Measurements from ENCODE around the gene R3HDM1. TPM values are rescaled to one million over a fixed set of nuclear protein-coding genes. Genes with fewer than 3 reads are reported as not detected.
A peak's percentile ranks its signal among the peaks of the same experiment; 100 is the strongest.

Gene R3HDM1
- total RNA-seq, 1 donor = 12.3 TPM

DNA sequence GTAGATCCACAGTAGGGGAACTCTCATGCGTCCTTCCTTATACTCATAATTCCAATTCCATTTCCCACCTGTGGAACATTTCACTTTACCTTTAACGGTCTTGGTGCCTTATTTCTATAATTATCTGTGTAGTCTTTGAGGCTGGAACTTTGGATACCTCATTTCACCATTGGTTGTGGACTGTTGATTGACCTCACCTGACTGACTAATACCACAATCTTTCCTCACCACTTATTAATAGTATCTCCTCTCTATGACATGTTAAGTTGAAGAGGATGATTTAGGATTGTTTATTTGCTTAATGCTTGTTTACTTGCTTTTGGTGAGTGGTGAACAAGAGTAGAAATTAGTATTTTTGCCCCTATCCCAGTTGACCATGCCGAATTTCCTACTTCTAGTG is 50.0 kb downstream of the R3HDM1 start:
- no peak overlapping the region for H3K4me2 ChIP-seq (ENCODE audit: insufficient read depth, low read length)
- H3K4me3 ChIP-seq (ENCODE audit: insufficient read depth, low read length) = no peak overlapping the region
- H3K27me3 ChIP-seq (ENCODE audit: insufficient read depth, low read length) = no peaks in the 10 kb centered on the region
- H3K9me3 ChIP-seq (ENCODE audit: low read depth, low read length) = no peaks in the 10 kb centered on the region
- no peak overlapping the region for H2AFZ ChIP-seq (ENCODE audit: low read length)
- DNase-seq (ENCODE audit: insufficient read length, low spot score, missing footprints) = no peak
- no peak overlapping the region for H3K27ac ChIP-seq (ENCODE audit: low read depth, low read length)
- TF ChIP-seq, protein P1, sequence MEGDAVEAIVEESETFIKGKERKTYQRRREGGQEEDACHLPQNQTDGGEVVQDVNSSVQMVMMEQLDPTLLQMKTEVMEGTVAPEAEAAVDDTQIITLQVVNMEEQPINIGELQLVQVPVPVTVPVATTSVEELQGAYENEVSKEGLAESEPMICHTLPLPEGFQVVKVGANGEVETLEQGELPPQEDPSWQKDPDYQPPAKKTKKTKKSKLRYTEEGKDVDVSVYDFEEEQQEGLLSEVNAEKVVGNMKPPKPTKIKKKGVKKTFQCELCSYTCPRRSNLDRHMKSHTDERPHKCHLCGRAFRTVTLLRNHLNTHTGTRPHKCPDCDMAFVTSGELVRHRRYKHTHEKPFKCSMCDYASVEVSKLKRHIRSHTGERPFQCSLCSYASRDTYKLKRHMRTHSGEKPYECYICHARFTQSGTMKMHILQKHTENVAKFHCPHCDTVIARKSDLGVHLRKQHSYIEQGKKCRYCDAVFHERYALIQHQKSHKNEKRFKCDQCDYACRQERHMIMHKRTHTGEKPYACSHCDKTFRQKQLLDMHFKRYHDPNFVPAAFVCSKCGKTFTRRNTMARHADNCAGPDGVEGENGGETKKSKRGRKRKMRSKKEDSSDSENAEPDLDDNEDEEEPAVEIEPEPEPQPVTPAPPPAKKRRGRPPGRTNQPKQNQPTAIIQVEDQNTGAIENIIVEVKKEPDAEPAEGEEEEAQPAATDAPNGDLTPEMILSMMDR (IDR thresholded peaks at IDR 0.05; ENCODE audit: extremely low read depth, low read depth, low read length) = no peak
- no peaks in the 10 kb centered on the region for H3K36me3 ChIP-seq (ENCODE audit: insufficient read depth, low read length)
- no peaks in the 10 kb centered on the region for H3K4me1 ChIP-seq (ENCODE audit: insufficient read depth, low read length)
- H4K20me1 ChIP-seq (ENCODE audit: insufficient read depth, low read length) = peaks cover 3% of the 10 kb centered on the region
- H3K79me2 ChIP-seq (ENCODE audit: insufficient read depth, low read length) = no peaks in the 10 kb centered on the region

DNA sequence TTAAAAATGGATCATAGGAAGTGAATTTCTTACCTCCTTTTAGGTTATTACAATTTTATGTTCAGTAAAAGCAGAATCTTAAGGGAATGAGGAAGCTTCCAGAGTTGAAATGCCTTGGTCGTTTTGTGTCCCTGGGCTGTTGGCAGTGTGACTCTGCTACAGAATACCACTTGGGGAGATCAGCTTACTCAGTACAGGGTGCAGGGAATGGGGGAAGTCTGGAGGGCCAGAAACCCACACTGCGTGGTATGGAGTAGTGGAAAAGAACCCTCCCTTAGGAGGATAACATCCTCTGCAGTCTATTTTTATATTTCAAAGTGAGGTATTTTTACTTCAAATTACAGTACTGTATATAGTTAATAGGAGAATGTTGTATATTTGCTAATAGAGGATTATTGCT is 51.1 kb downstream of the R3HDM1 start:
- Histone ChIP-seq H2AFZ (ENCODE audit: low read length) (no peak overlapping the region), H3K27ac (ENCODE audit: low read depth, low read length) (no peak overlapping the region), H3K36me3 (ENCODE audit: insufficient read depth, low read length) (no peaks in the 10 kb centered on the region), H3K9me3 (ENCODE audit: low read depth, low read length) (no peaks in the 10 kb centered on the region), H3K4me2 (ENCODE audit: insufficient read depth, low read length) (no peak overlapping the region), H4K20me1 (ENCODE audit: insufficient read depth, low read length) (peaks cover 4% of the 10 kb centered on the region), H3K4me1 (ENCODE audit: insufficient read depth, low read length) (no peaks in the 10 kb centered on the region), H3K27me3 (ENCODE audit: insufficient read depth, low read length) (no peaks in the 10 kb centered on the region), H3K4me3 (ENCODE audit: insufficient read depth, low read length) (no peak overlapping the region), H3K79me2 (ENCODE audit: insufficient read depth, low read length) (no peaks in the 10 kb centered on the region)
- TF ChIP-seq, protein P1 (IDR thresholded peaks at IDR 0.05; ENCODE audit: extremely low read depth, low read depth, low read length) = no peak
- no peak for DNase-seq (ENCODE audit: insufficient read length, low spot score, missing footprints)

DNA sequence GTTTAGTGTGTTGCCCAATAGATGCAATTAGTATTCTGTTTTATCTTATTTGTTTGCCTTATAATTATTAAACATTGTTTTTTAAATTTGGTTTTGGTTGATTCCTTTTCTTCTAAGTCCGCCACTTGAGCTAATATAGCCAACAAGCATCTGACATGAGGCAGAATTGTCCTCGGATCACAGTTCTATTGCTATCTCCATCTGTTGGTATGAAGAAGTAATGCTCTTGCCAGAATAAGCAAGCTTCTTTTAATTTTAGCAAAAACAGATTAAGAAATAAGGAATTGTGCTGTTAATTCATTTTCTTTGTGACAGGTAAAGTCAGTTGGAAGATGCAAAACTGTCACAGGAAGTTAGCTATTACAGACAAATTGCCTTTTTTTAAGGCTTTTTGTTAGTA is 54.3 kb downstream of the R3HDM1 start:
- no peak overlapping the region for H3K27ac ChIP-seq (ENCODE audit: low read depth, low read length)
- no peaks in the 10 kb centered on the region for H3K27me3 ChIP-seq (ENCODE audit: insufficient read depth, low read length)
- H3K36me3 ChIP-seq (ENCODE audit: insufficient read depth, low read length) = no peaks in the 10 kb centered on the region
- H2AFZ ChIP-seq (ENCODE audit: low read length) = no peak overlapping the region
- H3K79me2 ChIP-seq (ENCODE audit: insufficient read depth, low read length) = no peaks in the 10 kb centered on the region
- H3K4me3 ChIP-seq (ENCODE audit: insufficient read depth, low read length) = no peak overlapping the region
- H4K20me1 ChIP-seq (ENCODE audit: insufficient read depth, low read length) = peaks cover 4% of the 10 kb centered on the region
- peak; percentile 34 for DNase-seq (ENCODE audit: insufficient read length, low spot score, missing footprints)
- H3K9me3 ChIP-seq (ENCODE audit: low read depth, low read length) = no peaks in the 10 kb centered on the region
- H3K4me2 ChIP-seq (ENCODE audit: insufficient read depth, low read length) = no peak overlapping the region
- H3K4me1 ChIP-seq (ENCODE audit: insufficient read depth, low read length) = no peaks in the 10 kb centered on the region
- TF ChIP-seq, protein P1 (IDR thresholded peaks at IDR 0.05; ENCODE audit: extremely low read depth, low read depth, low read length) = peak; percentile 32

DNA sequence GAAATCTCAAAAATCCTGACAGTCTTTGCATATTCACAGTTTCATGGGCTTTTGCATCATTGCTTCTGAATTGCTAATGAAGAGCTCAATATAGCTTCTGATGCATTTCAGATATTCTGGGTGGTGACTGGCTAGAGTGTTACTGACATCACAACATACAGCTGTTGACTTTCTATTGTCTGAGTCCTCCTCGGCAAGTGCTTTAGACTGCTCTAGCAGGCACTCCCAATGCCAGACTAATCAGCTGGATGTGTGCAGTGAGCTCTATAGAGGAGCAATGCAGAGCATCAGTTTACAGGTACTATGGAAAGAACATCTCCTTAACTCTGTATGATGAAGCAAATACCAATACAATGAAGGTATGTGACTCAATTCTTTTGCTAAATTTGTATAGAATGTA is 54.9 kb downstream of the R3HDM1 start:
- no peaks in the 10 kb centered on the region for H3K36me3 ChIP-seq (ENCODE audit: insufficient read depth, low read length)
- no peak for DNase-seq (ENCODE audit: insufficient read length, low spot score, missing footprints)
- no peak overlapping the region for H3K4me2 ChIP-seq (ENCODE audit: insufficient read depth, low read length)

More for the DNA sequence above, 54.9 kb downstream of the R3HDM1 start:
- H3K27me3 ChIP-seq (ENCODE audit: insufficient read depth, low read length) = no peaks in the 10 kb centered on the region
- no peaks in the 10 kb centered on the region for H3K79me2 ChIP-seq (ENCODE audit: insufficient read depth, low read length)
- no peak overlapping the region for H3K27ac ChIP-seq (ENCODE audit: low read depth, low read length)
- TF ChIP-seq, protein P1 (IDR thresholded peaks at IDR 0.05; ENCODE audit: extremely low read depth, low read depth, low read length) = no peak
- H3K9me3 ChIP-seq (ENCODE audit: low read depth, low read length) = no peaks in the 10 kb centered on the region
- H2AFZ ChIP-seq (ENCODE audit: low read length) = no peak overlapping the region
- H4K20me1 ChIP-seq (ENCODE audit: insufficient read depth, low read length) = peaks cover 4% of the 10 kb centered on the region
- no peaks in the 10 kb centered on the region for H3K4me1 ChIP-seq (ENCODE audit: insufficient read depth, low read length)
- H3K4me3 ChIP-seq (ENCODE audit: insufficient read depth, low read length) = no peak overlapping the region

Measured in osteoblast (primary cell).